ENCODE measurements around the gene INPP4A. TPM values are rescaled to one million over a fixed set of nuclear protein-coding genes. Genes with fewer than 3 reads are reported as not detected.

INPP4A gene
- total RNA-seq, 2 donors from 2014 or later = 12.9 to 49.8 TPM

- Histone ChIP-seq H3K27me3 (replicated peaks; ENCODE audit: insufficient read depth) (no peaks in the 10 kb centered on the region), H3K27ac (no peak overlapping the region), H3K4me3 (no peak overlapping the region), H3K4me1 (replicated peaks) (no peaks in the 10 kb centered on the region), H3K36me3 (no peaks in the 10 kb centered on the region), H3K9me3 (no peaks in the 10 kb centered on the region)
- intact Hi-C loops (cut with DNase I) = no loop called here
- 80% methylated on average over 4 of the region's 4 CpGs for WGBS
- TF ChIP-seq POLR2A (IDR thresholded peaks at IDR 0.05) = no peak
- TF ChIP-seq CTCF (IDR thresholded peaks at IDR 0.05) = no peak
- TF ChIP-seq POLR2AphosphoS5 (IDR thresholded peaks at IDR 0.05) = no peak
- no peak for DNase-seq (ENCODE audit: low spot score)
Observed at GRCh38 chr2:98455494-98455976, 10.9 kb downstream of the INPP4A start.

GRCh38 chr2:98457045-98457696 lies 12.5 kb downstream of the INPP4A start:
- H3K4me3 ChIP-seq = no peak overlapping the region
- H3K27ac ChIP-seq = no peak overlapping the region
- no peak for DNase-seq (ENCODE audit: low spot score)
- 68% methylated on average over 4 of the region's 4 CpGs for WGBS
- no peaks in the 10 kb centered on the region for H3K36me3 ChIP-seq
- TF ChIP-seq POLR2AphosphoS5 (IDR thresholded peaks at IDR 0.05) = no peak
- no peak for TF ChIP-seq POLR2A (IDR thresholded peaks at IDR 0.05)
- no peak for TF ChIP-seq CTCF (IDR thresholded peaks at IDR 0.05)
- H3K27me3 ChIP-seq (replicated peaks; ENCODE audit: insufficient read depth) = no peaks in the 10 kb centered on the region
- H3K4me1 ChIP-seq (replicated peaks) = no peaks in the 10 kb centered on the region
- no peaks in the 10 kb centered on the region for H3K9me3 ChIP-seq
- intact Hi-C loops (cut with DNase I) = no loop called here

- Histone ChIP-seq H3K4me1 (replicated peaks) (no peaks in the 10 kb centered on the region), H3K4me3 (no peak overlapping the region), H3K36me3 (no peaks in the 10 kb centered on the region), H3K9me3 (no peaks in the 10 kb centered on the region), H3K27me3 (replicated peaks; ENCODE audit: insufficient read depth) (no peaks in the 10 kb centered on the region), H3K27ac (no peak overlapping the region)
- DNase-seq (ENCODE audit: low spot score) = no peak
- no peak for TF ChIP-seq CTCF (IDR thresholded peaks at IDR 0.05)
- TF ChIP-seq POLR2A (IDR thresholded peaks at IDR 0.05) = no peak
- no peak for TF ChIP-seq POLR2AphosphoS5 (IDR thresholded peaks at IDR 0.05)
- 89% methylated on average over 4 of the region's 4 CpGs for WGBS
- intact Hi-C loops (cut with DNase I) = no loop called here
Observed at GRCh38 chr2:98458207-98458606, 13.5 kb downstream of the INPP4A start.

- no peaks in the 10 kb centered on the region for H3K4me1 ChIP-seq (replicated peaks)
- H3K27me3 ChIP-seq (replicated peaks; ENCODE audit: insufficient read depth) = no peaks in the 10 kb centered on the region
- H3K9me3 ChIP-seq = no peaks in the 10 kb centered on the region
- 84% methylated on average over 14 of the region's 14 CpGs for WGBS
- no peak for DNase-seq (ENCODE audit: low spot score)
- intact Hi-C loops (cut with DNase I) = no loop called here
- H3K27ac ChIP-seq = no peak overlapping the region
- no peaks in the 10 kb centered on the region for H3K36me3 ChIP-seq
- TF ChIP-seq CTCF (IDR thresholded peaks at IDR 0.05) (no peak), POLR2AphosphoS5 (IDR thresholded peaks at IDR 0.05) (no peak), POLR2A (IDR thresholded peaks at IDR 0.05) (no peak)
- no peak overlapping the region for H3K4me3 ChIP-seq
Observed at GRCh38 chr2:98458667-98459380, 14.2 kb downstream of the INPP4A start.
